ENCODE measurements around the gene RAPGEF3.

RAPGEF3 gene

DNA sequence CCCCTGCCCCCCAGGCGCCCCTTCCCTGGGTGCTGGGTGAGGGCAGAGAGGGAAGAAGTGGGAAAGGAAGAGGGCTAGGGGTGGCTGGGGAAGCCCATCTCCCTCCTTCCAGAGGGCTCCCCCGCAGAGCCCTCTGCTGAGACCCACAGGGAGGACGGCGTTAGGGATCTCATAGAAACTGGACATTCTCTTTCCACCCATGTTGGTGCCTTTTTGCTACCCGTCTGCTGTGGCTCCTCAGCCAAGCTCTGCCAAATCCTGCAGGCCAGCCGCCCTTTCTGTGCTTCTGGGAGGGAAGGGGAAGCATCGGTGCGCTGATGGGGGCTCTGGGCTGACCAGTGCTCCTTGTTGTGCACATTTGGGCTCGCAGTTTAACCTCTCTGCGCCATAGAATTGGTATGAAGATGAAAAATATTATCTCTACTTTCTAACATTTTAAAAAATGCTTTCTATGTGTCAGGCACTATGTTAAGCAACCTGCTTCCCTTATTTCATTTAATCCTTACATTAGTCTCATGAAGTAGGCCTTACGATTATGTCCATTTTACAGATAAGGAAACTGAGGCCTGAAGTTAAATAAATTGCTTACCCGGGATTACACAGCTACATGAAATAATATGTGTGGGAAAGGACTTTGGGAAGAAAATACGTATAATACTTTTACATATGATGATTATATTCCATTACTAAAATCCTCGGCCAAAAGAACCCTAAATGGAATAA lies 15.3 kb upstream of the RAPGEF3 start:
- H3K27me3 Mint-ChIP-seq, result no peaks in the 10 kb centered on the region
- H3K4me3 Mint-ChIP-seq, result peak overlapping the region; percentile 87
- peak overlapping the region; percentile 11 for H3K27ac Mint-ChIP-seq
- no peaks in the 10 kb centered on the region for H3K36me3 Mint-ChIP-seq (ENCODE audit: low read depth)
- no peaks in the 10 kb centered on the region for H3K9me3 Mint-ChIP-seq
- peaks cover 33% of the 10 kb centered on the region for H3K4me1 Mint-ChIP-seq (ENCODE audit: low read depth)

DNA sequence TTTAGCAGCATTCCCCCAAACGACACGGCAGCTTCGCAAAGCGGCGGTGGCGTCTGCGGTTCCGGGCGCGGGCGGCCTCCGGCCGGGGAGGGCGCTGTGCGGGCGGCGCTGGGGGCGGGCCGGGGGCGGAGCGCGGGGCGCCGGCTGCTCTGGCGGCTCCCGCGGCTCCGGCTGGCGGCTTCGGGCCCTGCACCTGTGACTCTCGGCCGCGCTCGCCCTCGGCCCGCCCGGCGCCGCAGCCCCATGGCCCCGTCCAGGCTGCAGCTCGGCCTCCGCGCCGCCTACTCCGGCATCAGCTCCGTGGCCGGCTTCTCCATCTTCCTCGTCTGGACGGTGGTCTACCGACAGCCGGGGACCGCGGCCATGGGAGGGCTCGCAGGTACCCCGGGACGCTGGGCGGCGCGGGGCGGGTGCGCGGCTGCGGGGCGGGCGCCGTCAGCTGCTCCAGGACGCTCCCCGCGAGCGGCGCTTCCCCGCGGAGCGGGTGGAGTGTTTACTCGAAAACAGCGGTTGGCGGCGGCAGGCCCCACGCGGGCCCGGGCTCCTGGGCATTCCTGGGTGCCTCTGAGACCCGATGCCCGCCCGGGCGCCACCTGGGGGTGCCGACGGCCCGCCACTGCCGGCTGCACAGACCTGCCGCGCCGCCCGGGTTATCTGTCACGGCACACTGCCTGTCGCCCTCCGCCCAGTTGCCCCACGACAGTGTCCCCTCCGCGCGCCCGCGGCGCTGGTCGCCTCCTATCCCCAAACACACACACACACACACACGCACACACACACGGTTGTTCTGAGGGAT lies 14.6 kb upstream of the RAPGEF3 start, which contains the start of gene SLC48A1:
Gene SLC48A1 (plus strand): TSS at position 177 of the 796 bp plus-strand sequence. CDS start 67 bp downstream, at position 244.
- Mint-ChIP-seq H3K27ac (peak within 1 kb of the TSS; percentile 19), H3K27me3 (no peaks in the 10 kb centered on the region), H3K4me1 (ENCODE audit: low read depth) (peaks cover 32% of the 10 kb centered on the region), H3K4me3 (peak within 1 kb of the TSS; percentile 87), H3K9me3 (no peaks in the 10 kb centered on the region), H3K36me3 (ENCODE audit: low read depth) (no peaks in the 10 kb centered on the region)

DNA sequence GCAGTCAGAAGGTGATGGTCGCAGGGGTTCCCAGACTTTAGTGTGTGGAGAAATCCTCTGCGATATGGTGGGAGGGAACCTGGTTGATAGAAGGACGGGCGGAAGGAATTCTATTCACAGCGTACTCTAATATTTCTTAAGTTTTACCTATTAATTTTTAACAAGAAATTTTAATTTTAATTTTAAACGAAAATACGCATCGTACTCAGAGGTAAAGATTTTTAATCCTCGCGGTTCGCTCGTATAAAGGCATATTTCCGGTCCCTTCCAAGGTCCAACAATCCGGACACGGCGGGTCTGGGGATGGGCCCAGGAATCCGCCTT lies 14.0 kb upstream of the RAPGEF3 start:
- Mint-ChIP-seq H3K36me3 (ENCODE audit: low read depth) (no peaks in the 10 kb centered on the region), H3K27me3 (no peaks in the 10 kb centered on the region), H3K4me3 (peak overlapping the region; percentile 83), H3K9me3 (no peaks in the 10 kb centered on the region), H3K4me1 (ENCODE audit: low read depth) (peaks cover 30% of the 10 kb centered on the region), H3K27ac (peak overlapping the region; percentile 19)

DNA sequence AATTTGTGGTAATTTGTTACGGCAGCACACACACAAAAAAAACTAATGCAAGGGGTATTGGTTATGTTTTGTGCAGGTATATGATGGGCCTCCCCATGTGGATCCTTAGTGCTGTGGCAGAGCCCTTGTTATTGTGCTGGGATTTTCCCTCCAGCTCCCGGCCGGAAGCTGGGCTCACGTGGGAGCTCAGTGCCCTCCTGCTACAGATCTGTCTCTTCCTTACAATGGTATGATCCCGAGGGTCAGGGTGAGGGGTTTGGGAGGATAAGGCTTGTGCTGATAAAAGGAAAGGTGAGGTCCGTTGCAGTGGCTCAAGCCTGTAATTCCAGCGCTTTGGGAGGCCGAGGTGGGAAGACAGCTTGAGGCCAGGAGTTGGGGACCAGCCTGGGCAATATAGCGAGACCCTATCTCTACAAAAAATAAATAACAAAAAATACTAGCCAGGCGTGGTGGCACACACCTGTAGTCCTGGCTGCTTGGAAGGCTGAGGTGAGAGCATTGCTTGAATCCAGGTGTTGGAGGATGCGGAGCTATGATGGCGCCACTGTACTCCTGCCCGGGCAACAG lies 13.5 kb upstream of the RAPGEF3 start:
- Mint-ChIP-seq H3K4me3 (peak overlapping the region; percentile 83), H3K27me3 (peaks cover 3% of the 10 kb centered on the region), H3K36me3 (ENCODE audit: low read depth) (no peaks in the 10 kb centered on the region)

DNA sequence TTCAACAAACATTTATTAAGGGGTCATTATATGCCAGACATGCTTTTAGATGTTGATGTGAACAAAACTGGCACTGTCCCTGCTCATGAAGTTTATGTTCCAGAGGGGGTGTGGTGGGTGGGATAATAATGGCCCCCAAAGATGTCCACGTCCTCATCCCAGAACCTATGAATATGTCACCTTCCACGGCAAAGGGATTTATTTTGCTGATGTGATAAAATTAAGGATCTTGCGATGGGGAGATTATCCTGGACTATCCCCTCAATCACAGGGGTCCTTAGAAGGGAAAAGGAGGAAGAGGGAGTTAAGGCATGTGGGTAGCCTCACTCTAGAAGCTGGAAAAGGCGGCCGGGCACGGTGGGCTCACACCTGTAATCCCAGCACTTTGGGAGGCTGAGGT lies 12.6 kb upstream of the RAPGEF3 start:
- Mint-ChIP-seq H3K4me1 (ENCODE audit: low read depth) (peaks cover 24% of the 10 kb centered on the region), H3K27ac (no peak overlapping the region), H3K9me3 (no peaks in the 10 kb centered on the region), H3K4me3 (no peak overlapping the region), H3K36me3 (ENCODE audit: low read depth) (no peaks in the 10 kb centered on the region), H3K27me3 (peaks cover 3% of the 10 kb centered on the region)

More for the DNA sequence above, 13.5 kb upstream of the RAPGEF3 start:
- peak overlapping the region; percentile 19 for H3K27ac Mint-ChIP-seq
- H3K9me3 Mint-ChIP-seq, result no peaks in the 10 kb centered on the region
- peaks cover 26% of the 10 kb centered on the region for H3K4me1 Mint-ChIP-seq (ENCODE audit: low read depth)

DNA sequence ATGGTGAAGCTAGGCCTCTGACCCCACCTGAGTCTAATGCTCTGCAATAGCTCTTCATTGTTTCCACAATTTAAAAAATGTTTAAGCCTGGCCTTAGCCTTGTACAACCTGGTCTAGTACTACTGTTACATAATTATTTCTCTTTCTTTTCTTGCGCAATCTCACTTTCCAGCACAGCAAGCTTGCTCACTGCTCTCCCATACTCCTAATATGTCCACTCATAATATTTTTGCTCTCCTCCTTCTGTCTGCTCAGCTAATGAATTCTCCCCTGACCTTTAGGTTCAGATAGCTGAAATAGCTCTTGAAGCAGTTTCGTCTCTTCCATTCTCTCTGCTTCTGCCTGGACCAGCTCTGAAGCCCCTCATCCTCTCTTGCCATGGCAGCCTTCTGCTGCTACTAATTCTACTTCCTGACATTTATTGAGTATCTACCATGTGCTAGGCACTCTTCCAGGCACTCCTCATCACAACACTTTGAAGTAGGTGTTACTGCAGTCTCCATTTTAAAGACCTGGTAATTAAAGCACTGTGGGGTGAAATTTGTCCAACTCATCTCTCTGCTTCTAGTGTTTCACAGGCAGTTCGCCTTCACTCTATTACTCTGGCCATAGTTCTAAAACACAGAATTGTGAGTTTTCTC lies 11.5 kb upstream of the RAPGEF3 start:
- Mint-ChIP-seq H3K4me3 (no peak overlapping the region), H3K27ac (no peak overlapping the region), H3K4me1 (ENCODE audit: low read depth) (peaks cover 18% of the 10 kb centered on the region), H3K36me3 (ENCODE audit: low read depth) (no peaks in the 10 kb centered on the region), H3K27me3 (peaks cover 3% of the 10 kb centered on the region), H3K9me3 (no peaks in the 10 kb centered on the region)

DNA sequence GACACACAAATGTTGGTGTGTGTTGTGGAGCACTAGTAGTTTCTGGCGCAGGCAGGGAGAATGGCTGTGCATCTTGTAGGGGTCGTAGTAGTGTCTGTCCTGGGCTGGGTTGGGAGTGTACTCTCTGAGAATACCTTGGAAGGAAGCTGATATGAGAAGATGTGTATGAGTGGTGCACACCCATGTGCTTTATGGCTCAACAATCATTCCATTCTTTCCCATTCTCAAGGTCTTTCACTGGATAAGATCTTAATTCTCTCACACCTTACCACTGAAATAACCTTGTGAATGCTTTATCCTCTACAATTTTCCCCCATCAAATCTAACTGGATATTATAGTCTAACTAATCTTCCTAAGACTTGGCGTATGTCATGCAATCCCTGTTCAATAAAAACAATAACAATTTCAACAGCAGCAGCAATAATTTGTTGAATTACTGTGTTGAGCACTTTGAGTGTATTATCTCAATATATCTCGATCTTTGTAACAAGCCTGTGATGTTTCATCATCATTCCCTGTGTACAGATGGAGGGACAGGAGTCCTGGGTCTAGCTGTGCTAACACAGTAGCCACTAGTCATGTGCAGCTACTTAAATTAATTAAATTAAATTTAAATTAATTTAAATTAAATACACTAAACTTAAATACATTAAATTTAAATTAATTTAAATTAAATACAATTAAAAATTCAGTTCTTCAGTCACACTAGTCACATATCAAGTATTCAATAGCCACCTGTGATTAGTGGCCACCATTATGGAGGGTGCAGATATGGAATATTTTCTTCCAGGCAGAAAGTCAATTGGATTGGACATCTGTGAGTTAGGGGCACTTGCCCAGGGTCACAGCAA lies 10.8 kb upstream of the RAPGEF3 start:
- Mint-ChIP-seq H3K9me3 (no peaks in the 10 kb centered on the region), H3K36me3 (ENCODE audit: low read depth) (no peaks in the 10 kb centered on the region), H3K27ac (no peak overlapping the region), H3K27me3 (peaks cover 3% of the 10 kb centered on the region), H3K4me1 (ENCODE audit: low read depth) (peaks cover 12% of the 10 kb centered on the region), H3K4me3 (no peak overlapping the region)

DNA sequence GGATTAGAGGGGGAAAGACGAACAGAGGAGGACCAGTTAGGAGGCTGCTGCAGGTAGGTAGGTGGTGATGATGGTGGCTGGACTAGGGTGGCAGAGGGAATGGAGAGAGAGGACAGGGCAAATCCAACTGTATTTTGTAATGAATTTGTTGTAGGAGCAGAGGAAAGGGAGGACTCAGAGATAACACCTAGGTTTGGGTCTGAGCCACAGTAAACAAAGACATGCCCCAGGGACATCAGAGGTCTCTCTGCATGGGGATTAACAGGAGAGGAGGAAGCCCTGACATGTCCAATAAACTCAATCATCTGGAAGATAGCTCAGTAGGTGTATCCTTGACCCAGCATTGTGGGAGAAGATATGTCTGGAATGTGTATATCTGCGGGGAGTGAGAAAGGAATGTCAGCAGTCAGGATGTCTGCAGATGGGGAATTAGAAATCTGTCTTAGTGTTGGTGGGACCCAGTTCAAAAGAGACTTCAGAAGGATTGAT lies 9.7 kb upstream of the RAPGEF3 start:
- Mint-ChIP-seq H3K27me3 (peaks cover 3% of the 10 kb centered on the region), H3K36me3 (ENCODE audit: low read depth) (no peaks in the 10 kb centered on the region), H3K4me1 (ENCODE audit: low read depth) (peaks cover 5% of the 10 kb centered on the region), H3K9me3 (no peaks in the 10 kb centered on the region), H3K4me3 (no peak overlapping the region), H3K27ac (no peak overlapping the region)

DNA sequence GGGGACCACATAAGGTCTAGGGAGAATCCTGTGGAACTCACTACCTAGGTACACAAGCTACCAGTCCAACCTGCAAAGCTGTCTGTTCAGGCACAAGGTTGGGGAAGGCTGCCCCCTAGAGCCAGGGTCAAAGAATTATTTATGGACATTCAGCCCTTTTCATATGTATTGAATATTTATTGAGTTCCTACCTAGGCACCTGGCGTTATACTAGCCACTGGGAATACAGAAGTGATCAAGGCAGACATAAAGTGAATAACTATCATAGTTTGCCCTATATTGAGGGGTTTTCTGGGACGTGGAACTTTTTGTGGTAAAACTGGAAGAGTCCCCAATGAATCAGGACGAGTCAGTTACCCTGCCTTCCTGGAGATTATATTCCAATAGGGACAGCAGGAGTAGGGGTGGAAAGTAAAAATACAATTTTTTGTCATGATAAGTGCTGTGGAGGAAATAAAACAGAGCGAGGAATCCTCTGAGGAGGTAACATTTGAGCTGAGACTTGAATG lies 8.6 kb upstream of the RAPGEF3 start:
- no peak overlapping the region for H3K27ac Mint-ChIP-seq
- H3K4me3 Mint-ChIP-seq, result no peak overlapping the region
- no peaks in the 10 kb centered on the region for H3K36me3 Mint-ChIP-seq (ENCODE audit: low read depth)
- H3K4me1 Mint-ChIP-seq (ENCODE audit: low read depth), result peaks cover under 1% of the 10 kb centered on the region
- peaks cover 3% of the 10 kb centered on the region for H3K27me3 Mint-ChIP-seq
- no peaks in the 10 kb centered on the region for H3K9me3 Mint-ChIP-seq

DNA sequence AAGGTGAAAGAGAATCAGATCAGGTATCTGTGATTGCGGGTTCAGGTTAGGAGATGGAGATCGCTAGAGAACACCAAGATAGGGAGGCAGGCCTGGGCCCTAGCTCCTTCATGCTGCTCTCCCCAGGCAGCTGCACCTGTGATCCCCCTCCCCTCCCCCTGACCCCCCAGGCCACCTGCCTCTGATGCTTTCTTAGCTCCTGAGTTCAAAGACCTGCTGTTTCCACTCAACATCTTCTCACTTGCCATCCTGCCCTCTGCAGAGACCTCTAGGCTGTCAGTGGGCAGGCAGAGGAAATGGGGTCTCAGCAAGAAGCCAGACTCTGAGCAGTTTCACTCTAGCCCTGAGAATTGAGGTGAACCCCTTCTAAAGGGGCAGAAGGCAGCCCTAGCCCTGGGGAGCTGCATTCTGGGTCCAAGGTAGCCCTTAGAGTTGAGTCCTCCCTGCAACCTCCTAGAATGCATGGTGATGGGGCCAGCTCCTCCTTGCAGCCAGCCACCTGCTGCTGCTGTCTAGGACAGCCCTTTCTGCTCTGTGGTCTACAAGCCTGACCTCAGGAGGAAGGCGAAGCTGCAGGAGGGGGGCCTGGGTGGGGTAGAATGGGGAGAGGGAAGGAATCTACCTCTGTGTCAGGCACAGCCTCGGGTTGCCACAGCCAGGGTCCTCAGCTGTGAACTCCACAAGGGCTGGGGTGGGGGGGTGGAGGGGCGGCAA lies 8.0 kb upstream of the RAPGEF3 start:
- Mint-ChIP-seq H3K36me3 (ENCODE audit: low read depth) (no peaks in the 10 kb centered on the region), H3K27ac (no peak overlapping the region), H3K9me3 (no peaks in the 10 kb centered on the region), H3K4me1 (ENCODE audit: low read depth) (no peaks in the 10 kb centered on the region), H3K27me3 (peaks cover 3% of the 10 kb centered on the region), H3K4me3 (no peak overlapping the region)

DNA sequence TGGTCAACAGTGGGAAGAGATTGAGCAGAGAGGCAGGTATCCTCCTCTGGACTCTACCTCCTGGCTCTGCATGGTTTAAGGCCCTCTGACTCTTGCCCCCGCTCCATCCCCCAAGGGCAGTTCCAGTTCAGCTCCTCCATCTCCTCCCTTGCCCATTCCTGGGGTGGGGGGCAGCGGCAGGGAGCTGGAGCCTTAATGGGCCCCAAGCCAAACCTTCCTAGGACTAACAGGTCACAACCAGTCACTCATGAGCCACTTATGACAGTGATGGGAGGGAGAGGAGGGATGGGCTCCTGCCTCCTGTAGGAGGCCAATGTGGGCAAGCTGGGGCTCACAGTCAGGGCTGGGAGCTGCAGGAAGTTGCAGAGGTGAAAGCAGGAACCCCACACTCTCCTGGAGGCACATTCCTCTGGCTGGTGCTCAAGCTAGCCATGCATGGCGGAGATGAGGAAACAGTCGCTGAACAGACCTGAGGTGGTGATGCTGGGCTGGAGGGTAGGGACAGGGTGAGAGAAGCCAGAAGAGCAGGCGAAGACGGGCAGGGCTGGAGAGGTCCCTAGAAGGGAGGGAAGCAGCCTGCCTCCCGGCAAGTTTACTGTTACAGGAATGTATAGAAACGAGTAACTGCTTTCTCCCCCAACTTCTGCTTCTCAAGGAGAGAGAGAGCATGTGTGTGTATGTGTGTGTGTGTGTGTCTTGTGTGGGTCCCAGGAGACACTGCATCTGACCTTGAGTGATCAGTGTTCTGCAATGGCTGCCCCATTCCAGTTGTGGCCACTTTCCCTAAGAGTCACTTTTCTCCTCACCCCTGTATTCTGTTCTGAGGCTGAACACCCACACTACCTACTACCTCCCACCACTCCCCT lies 5.0 kb upstream of the RAPGEF3 start:
- no peak overlapping the region for H3K4me3 Mint-ChIP-seq
- H3K4me1 Mint-ChIP-seq (ENCODE audit: low read depth), result no peaks in the 10 kb centered on the region
- peaks cover 3% of the 10 kb centered on the region for H3K27me3 Mint-ChIP-seq
- H3K9me3 Mint-ChIP-seq, result no peaks in the 10 kb centered on the region
- H3K27ac Mint-ChIP-seq, result no peak overlapping the region
- no peaks in the 10 kb centered on the region for H3K36me3 Mint-ChIP-seq (ENCODE audit: low read depth)

DNA sequence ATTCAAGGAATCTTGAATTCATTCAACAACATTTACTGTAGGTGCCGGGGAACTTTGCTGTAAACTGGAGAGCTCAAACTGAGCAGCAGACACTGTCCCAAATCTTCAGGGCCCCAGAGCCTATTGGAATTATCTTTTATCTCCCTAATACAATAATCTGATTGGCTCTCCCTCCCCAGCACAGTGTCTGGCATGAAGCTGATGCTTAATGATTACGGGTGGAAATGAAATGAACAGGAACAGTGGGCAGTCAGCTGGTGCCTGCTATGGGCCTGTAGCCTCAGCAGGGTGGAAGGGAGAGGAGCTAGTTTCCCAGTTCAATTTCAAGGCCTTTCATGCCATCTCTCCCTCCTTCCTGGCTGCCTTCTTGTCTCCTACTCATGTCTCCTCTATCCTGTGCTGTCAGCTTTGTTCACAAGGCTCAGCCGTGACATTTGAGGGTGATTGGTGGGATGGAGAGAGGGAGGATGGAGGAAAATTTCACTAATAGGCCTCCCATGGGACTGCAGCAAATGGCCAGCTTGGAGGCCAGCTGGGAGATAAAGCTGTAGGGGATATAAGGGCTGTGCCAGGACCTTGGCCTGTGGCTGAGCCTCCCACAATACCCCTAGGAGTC lies 4.3 kb upstream of the RAPGEF3 start:
- no peak overlapping the region for H3K27ac Mint-ChIP-seq
- H3K4me3 Mint-ChIP-seq, result no peak overlapping the region
- H3K4me1 Mint-ChIP-seq (ENCODE audit: low read depth), result peaks cover 5% of the 10 kb centered on the region
- no peaks in the 10 kb centered on the region for H3K36me3 Mint-ChIP-seq (ENCODE audit: low read depth)
- H3K27me3 Mint-ChIP-seq, result peaks cover 3% of the 10 kb centered on the region
- H3K9me3 Mint-ChIP-seq, result no peaks in the 10 kb centered on the region

DNA sequence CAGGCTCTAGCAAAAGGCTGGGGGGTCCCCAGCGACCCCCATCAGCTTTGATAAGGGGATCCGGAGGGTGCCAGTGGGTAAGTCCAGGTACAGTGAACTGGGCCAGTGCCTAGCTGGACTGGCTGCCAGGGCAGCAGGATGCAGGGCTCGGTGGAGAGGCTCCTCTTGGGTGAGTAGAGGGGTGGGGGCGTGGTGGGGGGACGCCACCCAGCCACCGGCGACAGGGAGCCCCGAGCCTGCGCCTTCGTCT lies 171 bp downstream of the RAPGEF3 start:
- H3K4me1 Mint-ChIP-seq (ENCODE audit: low read depth), result peaks cover 31% of the 10 kb centered on the region
- H3K4me3 Mint-ChIP-seq, result peak overlapping the region; percentile 15
- no peaks in the 10 kb centered on the region for H3K36me3 Mint-ChIP-seq (ENCODE audit: low read depth)
- H3K27me3 Mint-ChIP-seq, result no peaks in the 10 kb centered on the region
- H3K9me3 Mint-ChIP-seq, result no peaks in the 10 kb centered on the region
- no peak overlapping the region for H3K27ac Mint-ChIP-seq
